HG02884 (cell line): Measurements from ENCODE around the gene PICK1.

Source experiments
- ATAC-seq: cut with Tn5 transposase; IDR thresholded peaks from one replicate; pipeline ENCODE4 v1.9.1; 2021; ENCODE audit warnings: mild to moderate bottlenecking, moderate library complexity; ENCODE audit not compliant: unreplicated experiment

PICK1 gene

GRCh38 chr22:38056969-38057891 is at the start of gene PICK1:
PICK1 (plus strand) TSS chr22:38057404; CDS start chr22:38057810, 406 bp downstream.
- no peak for ATAC-seq

DNA sequence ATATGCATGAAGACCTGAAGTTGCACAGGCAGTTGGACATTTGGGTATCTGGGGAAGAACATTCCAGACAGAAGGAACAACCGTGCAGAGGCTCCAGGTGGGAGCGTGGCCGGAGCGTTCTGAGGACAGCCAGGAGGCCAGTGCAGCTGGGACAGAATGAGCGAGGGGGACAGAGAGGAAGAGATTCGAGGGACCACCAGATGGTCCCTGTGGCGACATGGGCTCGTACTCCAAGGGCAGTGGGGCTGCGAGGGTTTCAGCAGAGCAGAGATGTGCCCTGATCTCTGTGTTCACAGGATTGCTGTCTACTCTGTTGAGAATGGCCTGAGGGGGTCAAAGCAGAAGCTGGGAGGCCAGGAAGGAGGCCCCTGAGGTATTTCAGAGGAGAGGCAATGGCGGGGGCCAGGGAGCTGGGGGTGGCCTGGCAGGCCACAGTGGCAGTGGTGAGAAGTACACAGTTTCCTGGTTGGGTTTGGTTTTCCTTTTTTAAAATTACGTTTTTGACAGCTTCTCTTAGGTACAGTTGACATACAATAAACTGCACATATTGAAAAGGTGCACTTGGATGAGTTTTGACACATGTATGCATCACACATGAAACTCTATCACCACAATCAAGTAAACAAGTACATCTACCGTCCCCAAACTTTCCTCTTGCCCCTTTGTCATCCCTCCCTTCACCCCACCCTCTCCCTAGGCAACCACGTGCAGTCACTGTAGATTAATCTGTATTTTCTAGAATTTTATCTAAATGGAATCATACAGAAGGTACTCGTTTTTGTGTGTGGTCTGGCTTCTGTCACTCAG is 48.0 kb upstream of the PICK1 start:
- ATAC-seq, result no peak

GRCh38 chr22:38012604-38013072 is 44.6 kb upstream of the PICK1 start:
- ATAC-seq, result no peak

DNA sequence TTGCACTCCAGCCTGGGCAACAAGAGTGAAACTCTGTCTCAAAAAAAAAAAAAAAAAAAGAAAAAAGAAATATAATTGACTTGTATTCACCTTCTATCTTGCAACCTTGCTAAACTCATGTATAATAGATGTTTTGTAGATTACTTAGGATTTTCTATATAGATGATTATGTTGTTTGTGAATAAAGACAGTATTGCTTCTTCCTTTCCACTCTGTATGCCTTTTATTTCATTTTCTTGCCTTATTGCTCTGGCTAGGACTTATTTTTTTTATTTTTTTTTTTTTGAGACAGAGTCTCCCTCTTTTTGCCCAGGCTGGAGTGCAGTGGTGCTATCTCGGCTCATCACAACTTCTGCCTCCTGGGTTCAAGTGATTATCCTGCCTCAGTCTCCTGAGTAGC is 43.1 kb upstream of the PICK1 start:
- ATAC-seq, result no peak

- ATAC-seq, result no peak
Measured at GRCh38 chr22:38016182-38017151, 40.7 kb upstream of the PICK1 start.

DNA sequence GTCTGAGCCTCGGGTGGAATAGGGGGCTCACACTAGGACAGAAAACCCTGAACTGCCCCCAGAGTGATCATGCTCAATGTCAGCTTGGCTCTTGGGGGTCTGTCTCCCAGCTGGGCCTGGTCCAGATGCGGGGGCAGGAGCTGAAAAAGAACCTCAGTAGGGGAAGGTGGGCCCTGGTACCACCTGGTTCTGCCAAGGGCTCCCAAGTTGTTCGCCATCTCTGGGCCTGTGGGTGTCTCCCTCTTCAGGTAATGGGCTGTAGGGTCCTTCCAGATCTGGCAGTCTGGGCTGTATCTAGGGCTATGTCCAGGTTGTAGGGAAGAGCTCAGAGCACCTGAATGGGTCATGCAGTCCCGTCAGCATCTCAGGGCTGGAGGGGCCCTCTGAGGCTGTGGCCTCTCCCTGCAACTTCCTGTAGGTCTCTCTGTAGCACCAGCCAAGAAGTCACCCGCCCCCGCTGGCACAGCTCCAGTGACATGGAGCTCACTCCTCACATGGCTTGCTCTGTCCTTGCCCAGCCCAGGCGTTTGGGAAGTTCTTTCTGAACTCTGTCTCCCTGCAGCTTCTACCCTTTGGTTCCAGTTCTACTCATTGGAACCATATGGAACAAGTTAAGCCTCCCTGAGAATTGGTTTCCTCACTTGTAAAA is 39.8 kb upstream of the PICK1 start:
- ATAC-seq, result no peak

DNA sequence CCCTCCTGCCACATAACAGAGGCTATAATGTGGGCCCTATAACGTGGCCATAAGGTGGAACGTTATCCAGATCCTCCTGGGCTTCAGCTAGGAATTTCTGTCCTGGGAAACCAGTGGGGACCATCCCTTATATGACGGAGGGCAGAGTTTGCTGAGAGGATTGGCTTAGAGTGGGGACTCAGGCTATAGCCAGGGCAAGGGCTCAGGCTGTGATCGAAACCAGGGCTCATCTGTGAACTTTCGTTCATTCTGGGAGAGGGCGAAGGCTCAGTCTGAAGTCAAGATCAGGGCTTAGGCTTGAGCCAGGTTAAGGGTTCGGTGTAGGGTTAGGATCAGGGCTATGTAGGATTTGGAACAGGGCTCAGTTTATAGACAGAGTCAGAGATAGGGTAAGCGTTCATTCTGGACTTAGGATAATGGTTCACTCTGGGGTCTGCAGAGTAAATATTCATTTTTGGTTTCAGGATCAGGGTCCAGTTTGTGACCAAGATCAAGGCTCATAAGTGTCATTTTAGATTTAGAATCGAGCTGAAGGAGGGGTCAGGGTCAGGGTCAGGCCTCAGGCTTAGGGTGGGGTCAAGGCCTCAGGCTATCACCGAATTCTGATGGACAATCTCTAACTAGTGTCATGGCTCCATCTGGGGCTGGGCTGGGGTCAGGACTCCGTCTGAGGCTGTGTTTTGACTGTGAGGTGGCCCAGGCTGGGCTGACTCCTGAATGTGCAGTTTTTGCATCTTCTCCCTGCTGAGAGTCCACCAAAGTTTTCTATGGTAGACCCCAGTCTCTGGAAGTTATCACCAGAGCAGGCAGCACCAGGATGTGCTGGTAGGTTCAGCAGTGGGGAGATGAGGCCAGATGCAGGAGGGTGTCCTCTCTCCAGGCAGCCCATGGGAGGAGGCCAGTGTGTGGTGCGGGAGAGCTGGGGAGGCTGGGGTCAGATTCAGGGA is 39.0 kb upstream of the PICK1 start:
- ATAC-seq, result no peak

DNA sequence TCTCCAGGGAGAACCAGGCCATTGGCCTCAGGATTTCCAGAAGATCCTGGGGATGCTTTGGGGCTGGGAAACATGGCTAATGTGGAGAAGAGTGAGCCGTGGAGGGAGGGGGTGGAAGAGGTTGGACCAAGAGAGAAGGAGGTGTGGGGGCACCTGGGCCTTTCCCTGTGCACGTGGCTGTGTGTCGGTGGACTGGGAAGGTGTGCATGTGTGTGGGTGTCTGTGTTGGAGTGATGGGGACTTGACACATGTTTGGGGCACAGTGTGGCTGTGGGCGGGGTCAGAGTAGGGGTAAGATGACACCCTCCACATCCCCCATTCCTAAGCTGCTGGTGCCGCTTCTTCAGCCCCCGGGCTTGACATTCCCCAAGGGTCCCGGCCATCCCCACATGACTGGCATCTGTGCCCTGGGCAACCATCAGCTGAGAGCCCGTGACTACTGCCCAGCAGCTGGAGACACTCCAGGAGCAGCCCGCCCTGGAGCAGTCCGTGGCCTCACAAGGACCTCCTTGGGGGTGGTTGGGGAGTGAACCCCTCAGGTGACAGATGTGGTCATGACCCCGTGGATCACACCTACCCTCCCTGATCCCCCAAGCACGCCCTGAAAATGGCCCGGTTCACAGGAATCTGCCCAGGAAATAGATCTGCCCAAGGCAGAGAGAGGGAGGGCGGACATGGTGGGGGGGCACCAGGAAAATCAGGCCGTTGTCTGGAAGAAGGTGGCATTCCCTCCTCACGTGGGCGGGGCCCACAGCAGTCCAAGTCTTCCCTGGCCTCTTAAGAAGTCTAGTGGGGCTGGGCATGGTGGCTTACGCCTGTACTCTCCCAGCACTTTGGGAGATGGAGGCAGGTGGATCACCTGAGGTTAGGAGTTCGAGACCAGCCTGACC is 38.0 kb upstream of the PICK1 start:
- no peak for ATAC-seq

DNA sequence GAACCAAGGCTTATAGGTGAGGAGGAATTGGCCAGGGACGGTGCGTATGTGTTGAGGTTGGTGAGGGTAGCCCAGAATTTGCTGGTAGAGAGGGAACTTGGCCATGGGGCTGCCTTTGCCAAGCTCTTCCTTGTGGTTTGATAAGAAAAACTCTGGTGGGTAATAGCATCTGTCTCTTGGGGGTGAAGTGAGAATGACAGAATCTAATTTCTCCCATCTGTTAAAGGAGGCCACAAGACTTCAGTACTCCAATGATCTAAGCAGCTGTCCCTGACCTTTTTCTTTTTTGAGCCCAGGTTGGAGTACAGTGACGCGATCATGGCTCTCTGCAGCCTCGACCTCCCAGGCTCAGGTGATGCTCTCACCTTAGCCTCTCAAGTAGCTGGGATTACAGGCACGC is 36.0 kb upstream of the PICK1 start:
- no peak for ATAC-seq

- no peak for ATAC-seq
Measured at GRCh38 chr22:38023045-38023444, 34.2 kb upstream of the PICK1 start.

DNA sequence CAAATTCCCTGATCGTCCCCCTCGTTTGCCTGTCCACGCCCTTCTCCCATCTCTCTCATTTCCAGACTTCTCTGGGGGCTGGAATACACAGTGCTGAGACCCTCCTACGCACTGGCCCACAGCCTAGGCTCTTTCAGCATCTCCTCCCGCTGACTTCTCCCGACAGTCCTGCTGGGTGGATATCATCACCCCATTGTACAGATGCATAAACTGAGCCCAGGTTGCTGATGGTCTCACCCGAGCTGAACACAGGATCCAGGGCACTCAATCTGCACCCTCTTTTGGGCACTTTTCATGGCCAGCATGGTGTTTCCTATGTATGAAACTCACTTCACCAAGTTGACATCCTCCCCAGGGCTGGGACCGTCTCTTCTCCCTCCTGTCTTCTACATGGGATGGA is 31.7 kb upstream of the PICK1 start:
- ATAC-seq, result no peak

DNA sequence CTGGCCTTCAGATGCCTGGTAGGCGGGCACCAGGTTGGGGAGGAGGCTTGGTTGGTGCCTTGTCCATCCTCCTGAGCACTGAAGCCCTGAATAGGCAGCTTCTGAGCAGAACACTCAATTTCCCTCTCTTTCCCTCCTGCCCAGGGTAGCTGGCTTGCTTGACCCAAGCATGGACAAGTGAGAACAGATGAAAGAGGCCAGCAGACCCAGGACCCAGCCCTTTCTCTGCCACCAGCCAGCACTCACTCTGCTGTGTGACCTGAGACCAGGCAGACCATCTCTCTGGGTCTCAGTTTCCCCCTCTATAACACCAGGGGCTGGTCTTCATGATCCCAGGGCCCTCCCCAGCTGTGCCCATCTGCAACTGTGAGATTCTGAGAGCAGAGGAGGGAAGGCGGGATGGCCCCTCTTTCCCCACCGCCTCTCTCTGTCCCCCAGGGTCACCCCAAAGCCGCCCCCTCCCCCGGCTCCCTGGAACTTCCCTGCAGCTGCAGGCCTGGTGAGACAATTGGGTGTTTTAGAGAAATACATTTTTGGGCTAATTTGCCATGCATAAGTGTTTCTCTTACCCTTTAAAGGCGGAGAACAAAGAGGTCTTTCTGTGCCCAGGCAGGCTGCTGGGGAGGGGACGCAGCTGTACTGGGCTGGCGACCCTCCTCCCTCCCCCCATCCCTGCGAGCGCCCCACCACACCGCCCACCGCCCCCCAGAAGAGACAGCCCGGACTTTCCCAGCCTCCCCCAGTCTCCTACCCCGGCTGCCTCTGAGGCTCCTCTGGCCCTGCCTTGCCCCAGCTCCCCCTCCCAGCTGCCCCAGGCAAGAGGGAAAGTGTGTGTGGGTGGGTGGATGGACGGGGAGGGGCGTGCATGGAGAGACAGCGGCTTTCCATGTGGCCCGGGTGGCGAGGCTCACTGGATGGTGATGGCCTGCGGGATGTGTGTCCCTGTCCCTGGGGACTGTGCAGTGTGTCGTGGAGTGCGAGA is 30.8 kb upstream of the PICK1 start:
- ATAC-seq, result no peak

DNA sequence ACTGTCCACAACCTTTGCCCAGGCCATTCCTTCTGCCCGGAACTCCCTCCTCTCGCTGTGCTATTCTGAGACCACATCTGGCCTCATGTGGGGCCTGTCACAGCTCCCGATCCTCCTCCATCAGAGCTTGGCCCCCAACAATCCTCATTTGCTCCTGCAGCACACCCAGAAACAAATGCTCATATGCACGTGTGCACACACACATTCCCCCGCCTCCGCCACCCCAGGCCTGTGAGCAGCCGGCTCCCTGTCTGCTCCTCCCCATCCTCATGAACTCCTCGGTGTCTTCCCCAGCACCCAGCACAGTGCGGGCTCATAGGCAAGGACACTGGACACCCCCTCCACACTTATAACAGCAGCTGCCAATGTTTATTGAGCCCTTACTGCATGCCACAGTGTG is 29.7 kb upstream of the PICK1 start:
- no peak for ATAC-seq

DNA sequence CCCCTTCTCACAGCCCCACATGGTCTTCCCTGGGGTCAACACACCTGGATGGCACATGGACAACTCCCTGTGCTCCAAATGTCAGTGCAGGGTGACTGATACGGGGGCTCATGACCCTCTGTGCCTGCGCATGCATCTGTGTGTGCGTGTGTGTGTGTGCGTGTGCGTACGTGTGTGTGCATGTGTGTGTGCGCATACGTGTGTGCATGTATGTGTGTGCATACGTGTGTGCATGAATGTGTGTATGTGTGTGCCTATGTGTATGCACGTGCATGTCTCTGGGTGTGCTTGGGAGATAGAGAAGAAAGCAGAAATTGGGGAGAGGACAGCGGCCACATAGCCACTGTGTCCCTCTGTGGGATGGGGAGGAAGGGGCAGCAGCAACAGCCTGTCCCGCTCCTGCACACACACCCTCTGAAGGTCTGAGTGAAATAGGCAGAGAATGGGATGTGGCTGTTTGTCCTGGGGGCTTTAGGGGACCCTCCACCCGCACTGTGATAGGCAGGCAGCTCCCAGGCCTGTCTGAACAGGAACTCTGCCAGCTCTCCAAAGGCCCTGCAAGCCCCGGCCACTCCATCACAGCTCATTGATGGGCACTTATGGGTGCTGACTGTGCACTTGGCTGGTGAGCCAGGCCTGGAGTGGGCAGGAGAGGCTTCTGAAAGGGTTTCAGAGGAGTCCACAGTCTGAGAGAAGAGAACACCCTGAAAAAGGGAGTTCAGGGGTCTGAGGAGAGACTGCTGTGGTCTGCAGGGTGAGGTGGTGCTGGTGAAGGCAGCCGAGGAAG is 28.7 kb upstream of the PICK1 start:
- no peak for ATAC-seq

DNA sequence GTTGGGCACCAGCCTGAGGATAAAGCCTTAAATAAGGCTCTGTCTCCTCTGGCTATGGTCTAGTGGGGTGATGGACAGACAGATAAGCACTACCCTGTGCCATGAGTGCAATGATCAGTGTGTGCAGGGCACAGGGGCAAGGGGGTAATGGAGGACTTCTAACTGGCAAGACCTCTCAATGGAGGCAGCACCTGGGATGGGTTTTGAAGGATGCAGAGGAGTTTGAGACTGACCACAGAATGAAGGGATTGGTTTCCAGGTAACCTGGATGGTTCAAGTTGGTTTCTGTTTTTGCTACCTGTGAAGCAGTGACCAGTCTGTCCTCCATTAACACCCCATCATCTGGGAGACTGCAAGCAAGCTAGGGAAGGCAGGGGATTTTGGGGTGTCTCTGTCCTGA is 27.8 kb upstream of the PICK1 start:
- no peak for ATAC-seq

- no peak for ATAC-seq
Measured at GRCh38 chr22:38029901-38030300, 27.3 kb upstream of the PICK1 start.
